ENCODE data around the gene ADCY6.

ADCY6 gene

GRCh38 chr12:48815126-48816110 is 26.5 kb upstream of the ADCY6 start:
- DNase-seq: peak; percentile 82

DNA sequence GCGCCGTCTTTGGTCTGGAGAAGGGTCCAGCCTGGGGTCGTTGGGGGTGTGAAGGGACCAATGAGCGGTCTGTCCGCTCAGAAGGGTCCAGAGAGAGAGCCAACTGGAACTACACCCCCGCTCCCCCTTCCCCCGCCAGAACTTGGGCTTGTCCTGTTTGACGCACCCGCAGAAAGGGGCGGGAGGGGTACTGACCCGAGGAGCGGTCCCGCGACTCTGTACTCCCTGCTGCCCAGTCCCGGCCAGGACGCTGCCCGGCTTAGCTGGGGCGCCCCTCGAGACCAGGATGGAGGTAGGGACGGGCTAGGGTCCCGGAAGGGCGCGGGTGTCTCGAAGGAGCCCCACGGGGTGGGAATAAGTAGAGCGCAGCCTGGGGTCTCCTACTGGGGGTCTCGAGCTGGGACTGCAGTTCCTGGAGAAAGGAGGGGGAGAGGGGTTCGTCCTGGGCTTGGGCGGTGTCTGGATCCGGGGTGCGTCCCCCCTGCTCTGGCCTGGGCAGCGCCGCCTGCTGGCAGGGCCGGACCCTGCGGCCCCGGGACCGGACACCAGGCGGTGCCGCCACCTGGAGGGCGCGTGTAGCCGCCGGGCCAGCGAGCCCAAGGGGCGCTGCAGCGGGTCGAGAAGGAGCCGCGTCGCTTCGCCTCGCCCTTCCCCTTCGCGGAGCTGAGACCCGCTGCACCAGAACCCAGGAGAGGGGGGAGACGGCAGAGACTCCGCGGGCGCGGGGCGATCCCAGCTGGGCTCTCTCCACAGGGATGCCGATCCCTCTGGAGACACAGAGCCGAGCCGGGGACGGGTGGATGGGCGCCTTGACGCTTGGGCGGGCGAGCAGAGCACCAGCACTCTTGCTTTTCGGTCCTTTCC is 25.6 kb upstream of the ADCY6 start:
- DNase-seq: peak; percentile 16

DNA sequence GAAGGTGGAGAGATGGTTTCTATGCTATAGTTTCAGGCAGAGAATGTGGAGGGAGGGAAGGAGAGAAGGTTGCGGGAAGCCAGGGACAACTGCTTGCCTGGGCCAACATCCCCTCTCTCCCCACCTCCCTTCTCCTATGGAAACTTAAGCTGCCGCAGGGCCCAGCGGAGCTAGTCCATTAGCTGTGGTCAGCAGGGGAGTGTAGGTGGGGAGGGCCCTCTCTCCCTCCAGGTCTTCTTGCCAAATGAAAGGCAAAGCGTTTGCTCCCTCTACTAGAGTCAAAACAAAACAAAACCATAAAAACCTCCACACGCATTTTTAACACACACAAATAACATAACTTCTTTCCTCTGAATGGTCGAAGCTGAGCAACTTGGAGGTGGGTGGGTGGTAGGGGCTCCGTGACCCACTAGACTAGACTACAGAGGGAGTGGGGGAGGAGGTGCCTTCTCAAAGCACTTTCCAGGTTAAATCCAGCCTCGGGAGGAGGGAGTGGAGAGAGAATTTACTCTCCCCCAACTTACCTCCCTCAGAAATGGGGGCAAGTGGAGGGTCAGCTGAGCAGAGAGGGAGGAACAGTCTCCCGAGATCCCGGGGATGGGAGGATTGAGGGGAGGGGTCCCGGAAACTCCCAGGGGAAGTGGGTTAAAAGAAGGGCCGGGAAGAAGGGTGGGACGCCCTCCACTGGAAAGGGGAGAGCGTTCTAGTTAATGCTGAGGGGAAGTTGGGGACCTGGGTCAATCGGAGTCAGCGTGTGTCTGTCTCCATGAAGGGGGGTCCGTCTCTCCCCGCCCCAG is 24.8 kb upstream of the ADCY6 start:
- DNase-seq: no peak

DNA sequence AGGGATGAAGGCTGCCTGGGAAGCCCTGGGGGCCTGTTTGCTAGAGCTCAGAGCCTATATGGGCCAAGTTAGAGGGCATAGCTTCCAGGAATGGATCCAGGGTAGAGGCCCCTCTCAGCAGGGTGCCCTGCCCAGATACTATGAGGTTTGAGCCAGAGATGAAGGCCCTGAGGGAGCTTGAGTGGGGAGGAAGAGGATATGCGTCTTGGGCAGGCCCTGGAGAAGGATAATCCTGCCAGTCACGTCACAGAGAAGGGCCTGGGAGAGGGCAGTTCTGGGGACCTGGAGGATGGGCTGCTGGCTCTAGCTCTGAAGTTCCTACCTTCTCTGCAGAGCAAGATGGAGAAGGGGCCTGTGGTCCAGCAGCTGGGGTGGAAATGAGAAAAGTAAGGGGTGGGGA is 23.5 kb upstream of the ADCY6 start:
- DNase-seq: no peak

DNA sequence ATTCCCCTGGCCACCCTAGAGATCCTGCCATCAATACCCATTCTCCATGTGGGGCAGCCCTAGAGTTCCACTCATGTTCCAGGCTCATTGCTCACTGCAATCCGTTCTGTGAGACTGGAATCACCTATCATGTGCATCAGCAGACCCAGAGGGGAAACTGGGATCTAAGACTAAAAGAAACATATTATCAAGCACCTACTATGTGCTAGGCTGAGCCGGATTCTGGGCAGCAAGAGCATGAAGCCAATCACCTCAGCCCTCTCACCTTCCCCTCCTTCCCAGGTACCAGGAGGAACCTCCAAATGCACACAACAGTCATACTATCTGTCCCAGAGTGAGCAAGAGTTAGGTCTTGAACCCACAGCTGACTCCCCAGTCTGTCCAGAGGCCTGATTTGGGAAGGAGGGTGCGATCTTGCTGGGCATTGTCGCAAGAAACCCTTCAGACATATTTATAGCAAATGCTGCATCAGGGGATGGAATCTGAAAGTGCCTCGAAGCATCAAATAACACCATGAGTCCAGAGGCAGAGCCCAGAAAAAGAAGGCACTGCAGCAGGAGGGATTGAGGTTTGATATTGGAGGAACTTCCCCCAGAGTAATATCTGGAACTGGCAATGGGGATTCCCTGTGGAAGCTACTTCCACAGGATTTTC is 22.7 kb upstream of the ADCY6 start:
- DNase-seq: no peak

- no peak for DNase-seq
These were observed 22.1 kb upstream of the ADCY6 start for GRCh38 chr12:48810903-48811431.

DNA sequence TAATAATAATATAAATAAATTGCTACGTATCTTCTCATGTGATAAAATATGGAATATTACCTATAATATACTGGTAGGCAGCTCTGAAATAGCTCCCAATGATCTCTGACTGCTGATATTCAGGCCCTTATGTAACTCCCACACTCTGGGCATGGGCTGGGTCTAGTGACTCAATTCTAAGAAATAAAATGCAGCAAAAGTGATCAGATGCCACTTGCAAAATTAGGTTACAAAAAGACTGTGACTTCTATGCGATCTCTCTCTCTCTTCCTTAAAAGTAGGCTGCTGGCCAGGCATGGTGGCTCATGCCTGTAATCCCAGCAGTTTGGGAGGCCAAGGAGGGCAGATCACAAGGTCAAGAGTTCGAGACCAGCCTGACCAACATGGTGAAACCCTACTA is 19.1 kb upstream of the ADCY6 start:
- DNase-seq: no peak

DNA sequence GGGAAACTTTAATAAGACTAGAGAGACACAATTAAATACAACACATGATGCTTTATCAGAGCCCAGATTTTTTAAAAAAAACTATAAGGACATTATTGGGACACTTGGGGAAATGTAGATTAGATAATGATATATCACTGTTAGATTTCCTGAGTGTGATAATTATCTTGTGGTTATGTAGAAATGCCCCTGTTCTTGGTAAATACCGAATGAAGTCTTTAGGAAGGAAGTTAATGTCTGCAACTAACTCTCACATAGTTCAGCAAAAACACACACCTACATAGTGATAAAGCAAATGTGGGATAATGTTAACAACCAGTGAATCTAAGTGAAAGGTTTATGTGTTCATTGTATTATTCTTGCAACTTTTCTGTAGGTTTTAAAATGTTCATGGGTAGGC is 14.8 kb upstream of the ADCY6 start:
- no peak for DNase-seq

GRCh38 chr12:48800971-48801370 is 12.1 kb upstream of the ADCY6 start:
- DNase-seq: no peak

- no peak for DNase-seq
These were observed 11.6 kb upstream of the ADCY6 start for GRCh38 chr12:48800457-48800856.

DNA sequence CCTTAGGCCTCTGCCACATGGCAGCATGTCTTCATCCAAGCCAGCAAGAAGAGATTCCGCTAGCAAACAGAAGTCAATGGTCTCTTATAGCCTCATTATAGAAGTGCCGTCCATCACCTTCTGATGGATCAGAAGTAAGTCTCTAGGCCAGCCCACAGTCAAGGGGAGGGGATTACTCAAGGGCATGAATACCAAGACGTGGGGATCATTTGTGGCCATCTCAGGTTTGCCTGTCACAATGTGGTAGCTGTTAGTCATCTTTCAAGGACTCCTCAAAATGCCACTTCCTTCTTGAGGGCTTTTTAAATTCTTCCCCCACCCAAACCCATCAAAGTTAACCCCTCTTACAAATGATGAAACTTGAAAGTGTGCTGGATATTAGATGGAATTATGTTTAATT is 8.1 kb upstream of the ADCY6 start:
- no peak for DNase-seq

GRCh38 chr12:48795550-48796455 is 6.9 kb upstream of the ADCY6 start:
- DNase-seq: peak; percentile 93

- no peak for DNase-seq
These were observed 6.0 kb upstream of the ADCY6 start for GRCh38 chr12:48794870-48795269.

DNA sequence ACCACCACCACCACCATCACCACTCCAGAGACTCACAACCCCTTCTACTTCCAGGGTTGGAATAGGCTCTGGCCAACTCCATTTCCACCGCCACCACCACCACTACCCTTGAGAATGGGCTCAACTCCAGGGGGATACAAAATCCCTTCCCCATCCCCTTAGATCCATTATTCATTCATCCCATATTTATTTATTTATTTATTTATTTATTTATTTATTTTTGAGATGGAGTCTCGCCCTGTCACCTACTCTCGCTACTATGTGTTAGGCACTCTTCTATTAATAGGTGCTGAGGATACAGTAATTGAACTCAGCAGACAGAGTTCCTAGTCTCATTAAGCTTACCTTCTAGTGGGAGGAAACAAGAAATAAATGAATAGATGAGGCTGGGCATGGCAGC is 4.8 kb upstream of the ADCY6 start:
- no peak for DNase-seq

- no peak for DNase-seq
These were observed 1.0 kb upstream of the ADCY6 start for GRCh38 chr12:48789858-48790326.

- no peak for DNase-seq
These were observed 400 bp downstream of the ADCY6 start for GRCh38 chr12:48788524-48788853.

DNA sequence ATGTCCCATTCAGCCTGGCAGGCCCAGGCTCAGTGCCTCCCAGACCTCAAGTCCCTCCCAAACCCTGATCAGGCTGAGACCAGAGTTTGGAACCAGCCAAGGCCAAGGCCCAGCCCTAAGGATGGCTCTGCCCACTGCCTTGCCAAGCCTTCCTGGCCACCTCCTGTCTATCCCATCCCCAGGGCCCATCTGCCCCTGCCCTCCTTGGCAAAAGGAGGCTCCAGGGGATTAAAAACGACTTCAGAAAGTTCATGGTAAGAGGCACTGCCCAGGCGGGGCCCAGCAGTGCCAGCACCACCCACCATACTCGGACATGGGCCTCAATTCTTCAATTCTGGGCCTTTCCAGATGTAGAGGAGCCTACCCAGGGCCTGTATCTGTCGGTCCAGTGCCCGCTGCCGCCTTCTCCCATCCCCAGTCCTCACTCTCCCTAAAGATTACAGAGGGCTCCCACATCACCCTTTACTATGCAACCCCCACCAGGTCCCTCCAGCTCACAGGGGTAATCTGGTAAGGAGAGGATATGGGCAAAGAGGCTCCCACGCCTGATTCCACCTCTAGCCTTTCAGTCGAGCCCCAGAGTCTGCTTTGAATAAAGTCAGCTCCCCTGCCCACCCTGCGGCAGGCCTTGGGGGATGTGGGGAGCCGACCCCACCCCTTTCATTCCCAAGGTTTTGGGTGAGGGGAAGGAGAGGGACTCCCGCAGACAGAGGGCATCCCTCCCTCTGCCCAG is 932 bp downstream of the ADCY6 start:
- DNase-seq: no peak

GRCh38 chr12:48786591-48787544 is 2.0 kb downstream of the ADCY6 start:
- DNase-seq: no peak

GRCh38 chr12:48783432-48783831 is 5.5 kb downstream of the ADCY6 start:
- no peak for DNase-seq

All from NCI-H510A treated with DMSO at 0.1 percent for 48 hours (cell line).